ENCODE measurements around the gene FGR. TPM values are rescaled to one million over a fixed set of nuclear protein-coding genes. Genes with fewer than 3 reads are reported as not detected.

FGR gene
- total RNA-seq, 1 donor from 2014 or later, result not detected

GRCh38 chr1:27592931-27593677 is 41.9 kb downstream of the FGR start:
- DNase-seq (ENCODE audit: low spot score), result no peak
- Mint-ChIP-seq H3K4me3 (ENCODE audit: unreplicated experiment) (peak overlapping the region; percentile 40), H3K9me3 (ENCODE audit: low read depth) (no peaks in the 10 kb centered on the region), H3K4me1 (ENCODE audit: low read depth) (peaks cover 28% of the 10 kb centered on the region), H3K27ac (ENCODE audit: unreplicated experiment) (peak overlapping the region; percentile 79), H3K27me3 (ENCODE audit: low read depth) (no peaks in the 10 kb centered on the region), H3K36me3 (ENCODE audit: low read depth) (no peaks in the 10 kb centered on the region)
- TF ChIP-seq CTCF (IDR thresholded peaks at IDR 0.05), result no peak

GRCh38 chr1:27592232-27592930 is 42.6 kb downstream of the FGR start:
- no peaks in the 10 kb centered on the region for H3K27me3 Mint-ChIP-seq (ENCODE audit: low read depth)
- TF ChIP-seq CTCF (IDR thresholded peaks at IDR 0.05), result no peak
- peak overlapping the region; percentile 55 for H3K27ac Mint-ChIP-seq (ENCODE audit: unreplicated experiment)
- DNase-seq (ENCODE audit: low spot score), result no peak
- H3K9me3 Mint-ChIP-seq (ENCODE audit: low read depth), result no peaks in the 10 kb centered on the region
- H3K4me3 Mint-ChIP-seq (ENCODE audit: unreplicated experiment), result no peak overlapping the region
- no peaks in the 10 kb centered on the region for H3K36me3 Mint-ChIP-seq (ENCODE audit: low read depth)
- H3K4me1 Mint-ChIP-seq (ENCODE audit: low read depth), result peaks cover 28% of the 10 kb centered on the region

- Mint-ChIP-seq H3K27me3 (ENCODE audit: low read depth) (no peaks in the 10 kb centered on the region), H3K27ac (ENCODE audit: unreplicated experiment) (no peak overlapping the region), H3K4me1 (ENCODE audit: low read depth) (peaks cover 33% of the 10 kb centered on the region), H3K4me3 (ENCODE audit: unreplicated experiment) (no peak overlapping the region), H3K9me3 (ENCODE audit: low read depth) (no peaks in the 10 kb centered on the region), H3K36me3 (ENCODE audit: low read depth) (no peaks in the 10 kb centered on the region)
- no peak for DNase-seq (ENCODE audit: low spot score)
- no peak for TF ChIP-seq CTCF (IDR thresholded peaks at IDR 0.05)
Measured at GRCh38 chr1:27591622-27592021, 43.4 kb downstream of the FGR start.

- peak overlapping the region; percentile 80 for H3K27ac Mint-ChIP-seq (ENCODE audit: unreplicated experiment)
- no peak for DNase-seq (ENCODE audit: low spot score)
Measured at GRCh38 chr1:27590917-27591508, 44.0 kb downstream of the FGR start.

More at GRCh38 chr1:27590917-27591508, 44.0 kb downstream of the FGR start:
- no peaks in the 10 kb centered on the region for H3K36me3 Mint-ChIP-seq (ENCODE audit: low read depth)
- no peaks in the 10 kb centered on the region for H3K27me3 Mint-ChIP-seq (ENCODE audit: low read depth)
- H3K4me3 Mint-ChIP-seq (ENCODE audit: unreplicated experiment), result no peak overlapping the region
- no peaks in the 10 kb centered on the region for H3K9me3 Mint-ChIP-seq (ENCODE audit: low read depth)
- peaks cover 36% of the 10 kb centered on the region for H3K4me1 Mint-ChIP-seq (ENCODE audit: low read depth)
- TF ChIP-seq CTCF (IDR thresholded peaks at IDR 0.05), result no peak

Measured in chondrocyte (in vitro differentiated cells).